Measurements from ENCODE around the gene FAF1.

DNA sequence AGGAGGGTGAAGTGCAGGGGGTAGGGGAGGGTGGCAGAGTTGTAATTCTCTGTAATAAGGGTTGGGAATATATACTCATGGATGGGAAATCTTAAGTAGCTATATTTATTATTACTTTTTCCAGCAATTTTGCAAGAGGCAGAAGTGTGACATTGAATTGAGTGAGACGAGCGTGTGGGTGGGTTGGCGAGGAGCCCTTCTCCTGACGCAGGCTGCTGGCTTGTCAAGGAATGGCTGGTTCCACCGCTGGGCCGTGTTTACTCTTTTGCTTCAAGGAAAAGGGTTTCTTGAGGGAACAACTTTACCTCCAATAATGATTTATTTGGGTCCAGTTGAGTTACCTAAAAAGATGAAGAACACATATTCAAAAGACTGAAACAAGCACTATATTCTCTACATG lies 518.9 kb downstream of the FAF1 start:
- TF ChIP-seq, protein P1, sequence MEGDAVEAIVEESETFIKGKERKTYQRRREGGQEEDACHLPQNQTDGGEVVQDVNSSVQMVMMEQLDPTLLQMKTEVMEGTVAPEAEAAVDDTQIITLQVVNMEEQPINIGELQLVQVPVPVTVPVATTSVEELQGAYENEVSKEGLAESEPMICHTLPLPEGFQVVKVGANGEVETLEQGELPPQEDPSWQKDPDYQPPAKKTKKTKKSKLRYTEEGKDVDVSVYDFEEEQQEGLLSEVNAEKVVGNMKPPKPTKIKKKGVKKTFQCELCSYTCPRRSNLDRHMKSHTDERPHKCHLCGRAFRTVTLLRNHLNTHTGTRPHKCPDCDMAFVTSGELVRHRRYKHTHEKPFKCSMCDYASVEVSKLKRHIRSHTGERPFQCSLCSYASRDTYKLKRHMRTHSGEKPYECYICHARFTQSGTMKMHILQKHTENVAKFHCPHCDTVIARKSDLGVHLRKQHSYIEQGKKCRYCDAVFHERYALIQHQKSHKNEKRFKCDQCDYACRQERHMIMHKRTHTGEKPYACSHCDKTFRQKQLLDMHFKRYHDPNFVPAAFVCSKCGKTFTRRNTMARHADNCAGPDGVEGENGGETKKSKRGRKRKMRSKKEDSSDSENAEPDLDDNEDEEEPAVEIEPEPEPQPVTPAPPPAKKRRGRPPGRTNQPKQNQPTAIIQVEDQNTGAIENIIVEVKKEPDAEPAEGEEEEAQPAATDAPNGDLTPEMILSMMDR (conservative IDR thresholded peaks at IDR 0.05; ENCODE audit: low read depth, low read length): no peak
- TF ChIP-seq EZH2 (IDR thresholded peaks at IDR 0.05; ENCODE audit: low read length, unreplicated experiment): no peak

Data from PC-3 (cell line).